Mammary epithelial cell (primary cell): ENCODE measurements around the gene EEF1AKMT1.

Experiments used
- CTCF ChIP-seq, 2 donors: IDR thresholded peaks in 1 of 2; conservative IDR thresholded peaks in 1 of 2; 2 replicates each; pipeline ENCODE4 v1.5.1; 2011 to 2012; ENCODE audit warnings: inconsistent platforms in 2 of 2, low read length in 2 of 2, mild to moderate bottlenecking in 2 of 2, control low read depth in 1 of 2, low read depth in 1 of 2; ENCODE audit not compliant: insufficient read depth in 1 of 2; ENCODE audit errors: extremely low read depth in 1 of 2
- EZH2 ChIP-seq: IDR thresholded peaks from 2 replicates; pipeline ENCODE4 v1.6.1; 2012; ENCODE audit warnings: low read length, inconsistent platforms, borderline replicate concordance

- no peak for TF ChIP-seq CTCF (conservative IDR thresholded peaks at IDR 0.05 in 1 of 2, IDR thresholded peaks at IDR 0.05 in 1 of 2; ENCODE audit: extremely low read depth in 1 of 2, insufficient read depth in 1 of 2, low read depth in 1 of 2, low read length in 2 of 2)
- TF ChIP-seq EZH2: no peak
These were observed 6.6 kb upstream of the EEF1AKMT1 start for GRCh38 chr13:20780317-20780716.
